GM19193 (cell line): ENCODE data around the gene RBKS.

Source experiments
- POLR2A ChIP-seq: IDR thresholded peaks from 4 replicates; pipeline ENCODE4 v1.6.1; 2011; ENCODE audit not compliant: insufficient read depth, insufficient read length; ENCODE audit errors: extremely low read depth

Gene RBKS

GRCh38 chr2:27776097-27776496 lies 114.1 kb downstream of the RBKS start:
- no peak for TF ChIP-seq POLR2A

- TF ChIP-seq POLR2A: no peak
Observed at GRCh38 chr2:27773959-27774358, 116.2 kb downstream of the RBKS start.

DNA sequence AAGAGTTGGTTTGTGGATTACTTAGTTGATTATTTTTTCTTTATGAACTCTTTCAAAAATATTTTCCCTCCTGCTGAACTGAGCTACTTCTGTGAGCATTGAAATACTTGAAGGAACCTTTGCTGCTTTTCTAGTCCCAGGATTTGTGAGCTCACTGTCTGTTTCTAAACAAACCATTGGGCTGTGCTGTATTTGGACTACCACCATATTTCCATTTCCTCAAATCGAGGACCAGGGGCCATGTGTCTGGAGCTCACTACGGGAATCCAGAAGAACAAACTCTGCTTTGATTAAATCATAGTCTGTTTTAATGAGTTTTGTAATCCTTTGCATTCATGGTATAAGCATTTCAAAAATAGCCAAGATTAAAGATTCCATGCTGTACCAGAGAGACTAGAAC lies 117.4 kb downstream of the RBKS start:
- no peak for TF ChIP-seq POLR2A

- peak; percentile 89 for TF ChIP-seq POLR2A
Observed at GRCh38 chr2:27771548-27772335, 118.4 kb downstream of the RBKS start, which contains the start of gene MRPL33. Gene MRPL33 (plus strand): TSS chr2:27771719. CDS start chr2:27771778, 59 bp downstream.

DNA sequence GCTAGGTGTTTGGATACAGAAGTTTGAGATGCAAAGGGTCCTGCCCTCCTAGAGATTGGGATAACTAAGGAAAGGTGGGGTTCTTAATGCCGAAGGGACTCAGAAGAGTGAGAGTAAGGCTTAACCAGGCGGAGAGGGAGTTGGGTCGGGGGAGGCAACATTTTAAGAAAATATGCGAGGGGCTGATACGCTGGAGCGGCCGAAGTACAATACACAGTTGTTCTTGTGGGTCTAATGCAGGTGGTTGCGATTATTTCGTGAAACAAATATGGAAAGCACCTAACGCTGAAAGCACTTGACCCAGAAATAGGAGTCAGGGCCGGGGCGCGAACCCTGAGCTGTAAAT lies 119.0 kb downstream of the RBKS start:
- no peak for TF ChIP-seq POLR2A

- no peak for TF ChIP-seq POLR2A
Observed at GRCh38 chr2:27766287-27766661, 123.9 kb downstream of the RBKS start.

GRCh38 chr2:27765621-27766286 lies 124.4 kb downstream of the RBKS start:
- TF ChIP-seq POLR2A: no peak

DNA sequence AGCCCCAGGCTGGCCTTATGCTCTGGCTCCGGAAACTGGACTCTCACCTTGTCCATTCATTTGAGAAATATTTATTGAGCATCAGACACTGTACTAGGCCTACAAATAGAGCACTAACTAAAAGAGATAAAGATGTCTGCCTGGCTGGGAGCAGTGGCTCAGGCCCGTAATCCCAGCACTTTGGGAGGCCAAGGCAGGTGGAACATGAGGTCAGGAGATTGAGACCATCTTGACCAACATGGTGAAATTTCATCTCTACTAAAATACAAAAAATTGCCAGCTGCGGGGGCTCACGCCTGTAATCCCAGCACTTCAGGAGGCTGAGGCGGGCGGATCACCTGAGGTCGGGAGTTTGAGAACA lies 126.3 kb downstream of the RBKS start:
- TF ChIP-seq POLR2A: no peak

- TF ChIP-seq POLR2A: no peak
Observed at GRCh38 chr2:27762951-27763906, 127.0 kb downstream of the RBKS start.

DNA sequence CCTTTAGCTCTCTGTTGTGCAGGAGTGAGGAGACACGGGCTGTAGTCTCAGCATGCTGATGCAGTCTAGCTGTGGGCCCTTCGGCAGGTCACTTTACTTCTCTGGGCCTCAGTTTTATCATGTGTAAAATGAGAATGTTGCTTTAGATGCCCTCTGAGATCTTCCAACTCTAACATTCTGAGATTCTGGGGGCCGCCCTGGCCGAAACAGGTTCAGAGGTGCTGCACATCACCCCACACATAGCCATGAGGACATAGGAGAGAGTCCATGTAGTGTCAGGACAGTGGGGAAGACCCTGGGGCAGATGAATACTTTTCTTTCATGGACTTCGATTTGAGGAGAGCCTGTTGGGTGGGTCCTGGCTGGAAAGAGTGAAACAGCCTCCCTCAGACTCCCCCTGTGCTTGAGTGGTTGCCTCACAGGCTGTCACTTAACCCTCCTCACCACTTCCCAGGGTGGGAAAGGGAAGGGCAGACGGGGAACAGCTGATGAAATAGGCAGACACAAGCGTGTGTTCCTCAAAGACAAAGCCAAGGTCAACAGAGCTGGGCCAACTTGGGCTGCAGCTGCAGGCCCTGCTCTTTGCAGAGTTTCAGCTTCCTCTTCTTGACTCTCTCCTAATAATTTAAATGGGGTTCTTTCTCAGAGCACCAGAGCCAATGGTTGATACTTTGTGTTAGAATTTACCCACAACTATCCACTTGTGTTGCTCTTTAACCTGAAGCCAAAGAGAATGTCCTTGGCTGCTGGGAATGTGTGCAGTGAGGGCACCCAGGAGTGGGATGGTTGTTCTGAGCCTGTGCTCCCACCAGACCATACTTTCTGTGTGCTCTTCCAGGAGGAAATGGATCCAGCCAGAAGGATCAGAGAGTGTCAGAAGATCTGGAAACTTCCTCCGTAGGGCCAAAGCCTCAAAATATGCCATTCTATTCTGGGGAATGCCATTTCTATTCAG lies 133.4 kb downstream of the RBKS start:
- no peak for TF ChIP-seq POLR2A

DNA sequence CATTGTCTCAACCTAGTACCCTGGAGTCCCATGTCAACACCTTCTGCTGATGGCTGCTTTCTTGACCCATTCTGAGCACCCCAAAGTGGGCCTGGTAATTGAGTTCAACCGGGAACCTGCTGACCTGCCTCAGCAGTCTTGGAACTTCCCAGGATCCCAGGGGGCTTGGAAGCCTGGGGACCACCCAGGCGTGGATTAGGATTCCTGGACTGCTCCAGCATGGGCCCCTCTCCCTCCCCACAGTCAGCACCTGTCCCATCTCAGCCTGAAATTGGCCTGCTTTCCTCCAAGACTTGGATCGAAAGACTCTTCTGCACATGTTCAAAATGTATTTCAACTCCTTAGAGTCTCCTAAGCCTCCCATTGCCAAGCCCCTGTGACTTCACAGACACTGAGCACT lies 134.1 kb downstream of the RBKS start:
- no peak for TF ChIP-seq POLR2A

DNA sequence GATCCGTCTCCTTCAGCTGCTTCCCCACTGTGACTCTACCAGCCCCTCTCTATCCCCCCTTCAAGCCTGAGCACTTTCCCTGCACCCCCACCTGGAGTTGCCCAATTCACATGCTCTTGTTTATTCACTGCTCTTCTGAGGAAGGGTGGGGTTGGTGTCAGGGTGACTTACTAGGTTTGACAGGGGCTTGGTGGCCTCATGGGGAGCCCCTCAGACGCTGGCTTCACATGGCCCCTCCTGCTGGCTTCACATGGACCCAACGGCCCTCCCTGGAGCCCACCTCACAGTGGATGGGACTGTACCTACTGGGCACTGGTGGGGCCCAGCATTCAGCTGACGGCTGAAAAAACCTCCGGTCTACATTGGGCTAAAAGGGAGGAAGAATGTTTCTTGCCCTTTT lies 135.4 kb downstream of the RBKS start:
- TF ChIP-seq POLR2A: no peak

DNA sequence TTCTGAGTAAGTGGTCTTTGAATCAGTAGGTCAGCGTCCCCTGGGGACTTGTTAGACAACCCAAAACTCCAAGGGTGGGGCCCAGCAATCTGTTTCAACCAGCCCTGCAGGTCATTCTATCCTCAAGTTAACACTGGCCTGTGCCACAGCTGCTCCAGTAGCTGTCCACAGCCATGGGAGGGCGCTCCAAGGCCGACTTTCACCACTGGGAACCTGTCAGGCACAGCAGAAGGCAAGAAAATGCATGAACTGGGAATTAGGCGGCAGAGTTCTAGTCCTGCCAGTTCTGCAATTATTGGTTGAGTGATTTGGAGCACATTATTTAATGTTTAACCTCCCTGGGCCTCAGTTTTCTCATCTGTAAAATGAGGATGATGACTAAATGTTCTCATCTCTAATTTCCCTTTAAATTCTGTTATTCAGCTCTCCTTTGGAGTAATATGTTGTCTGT lies 136.0 kb downstream of the RBKS start:
- no peak for TF ChIP-seq POLR2A
